Measurements from ENCODE around the gene ADAM12.

DNA sequence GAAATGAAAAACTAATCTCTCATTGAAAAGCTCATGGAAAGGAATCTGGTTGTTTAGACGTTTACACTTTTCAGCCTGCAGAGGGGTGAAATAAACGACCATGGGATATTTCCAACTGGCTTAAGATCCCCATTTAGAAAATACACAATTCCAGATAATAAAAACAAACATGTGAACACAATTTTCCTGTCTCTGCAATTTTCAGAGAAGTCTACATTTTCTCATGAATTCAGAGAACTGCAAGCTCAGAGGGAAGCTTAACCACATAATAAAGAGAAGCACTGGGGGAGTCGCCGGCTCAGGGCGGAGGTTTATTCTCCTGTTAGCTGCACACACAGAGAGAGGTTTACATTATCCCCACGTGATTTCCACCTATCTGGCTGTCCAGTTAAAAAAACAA lies 276.8 kb downstream of the ADAM12 start:
- TF ChIP-seq, protein P1, sequence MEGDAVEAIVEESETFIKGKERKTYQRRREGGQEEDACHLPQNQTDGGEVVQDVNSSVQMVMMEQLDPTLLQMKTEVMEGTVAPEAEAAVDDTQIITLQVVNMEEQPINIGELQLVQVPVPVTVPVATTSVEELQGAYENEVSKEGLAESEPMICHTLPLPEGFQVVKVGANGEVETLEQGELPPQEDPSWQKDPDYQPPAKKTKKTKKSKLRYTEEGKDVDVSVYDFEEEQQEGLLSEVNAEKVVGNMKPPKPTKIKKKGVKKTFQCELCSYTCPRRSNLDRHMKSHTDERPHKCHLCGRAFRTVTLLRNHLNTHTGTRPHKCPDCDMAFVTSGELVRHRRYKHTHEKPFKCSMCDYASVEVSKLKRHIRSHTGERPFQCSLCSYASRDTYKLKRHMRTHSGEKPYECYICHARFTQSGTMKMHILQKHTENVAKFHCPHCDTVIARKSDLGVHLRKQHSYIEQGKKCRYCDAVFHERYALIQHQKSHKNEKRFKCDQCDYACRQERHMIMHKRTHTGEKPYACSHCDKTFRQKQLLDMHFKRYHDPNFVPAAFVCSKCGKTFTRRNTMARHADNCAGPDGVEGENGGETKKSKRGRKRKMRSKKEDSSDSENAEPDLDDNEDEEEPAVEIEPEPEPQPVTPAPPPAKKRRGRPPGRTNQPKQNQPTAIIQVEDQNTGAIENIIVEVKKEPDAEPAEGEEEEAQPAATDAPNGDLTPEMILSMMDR (IDR thresholded peaks at IDR 0.05), result no peak
- no peak for TF ChIP-seq POLR2AphosphoS5 (IDR thresholded peaks at IDR 0.05; ENCODE audit: insufficient read depth in 1 of 2, low read depth in 1 of 2)
